Lung (tissue), 12 donors: ENCODE measurements around the gene NMUR1. TPM values are rescaled to one million over a fixed set of nuclear protein-coding genes. Genes with fewer than 3 reads are reported as not detected.

Source experiments
- ATAC-seq: fragments of 200-7000 bp; cut with Tn5 transposase; one replicate; pipeline ENCODE4 v1.9.1; 2020; ENCODE audit warnings: moderate number of reproducible peaks; ENCODE audit not compliant: insufficient read depth, low FRiP score
- DNase-seq, 3 donors: peaks; one replicate each; pipeline ENCODE4 v3.0.0-alpha.2; 2013 to 2017
- H3K27ac ChIP-seq, 2 donors: one replicate each; pipeline ENCODE4 v1.5.1; 2013; ENCODE audit warnings: mild to moderate bottlenecking in 2 of 2, moderate library complexity in 2 of 2, control low read depth in 1 of 2, inconsistent platforms in 1 of 2, low read depth in 1 of 2, low read length in 1 of 2
- H3K27me3 ChIP-seq, 3 donors: one replicate each; pipeline ENCODE4 v1.5.1; 2013; ENCODE audit warnings: low read length in 2 of 3; ENCODE audit not compliant: control insufficient read depth in 3 of 3, insufficient read depth in 3 of 3
- H3K36me3 ChIP-seq, 4 donors: one replicate each; pipeline ENCODE4 v1.5.1; 2013; ENCODE audit warnings: low read length in 4 of 4, mild to moderate bottlenecking in 1 of 4, moderate library complexity in 1 of 4; ENCODE audit not compliant: control insufficient read depth in 4 of 4, insufficient read depth in 4 of 4
- H3K4me1 ChIP-seq, 5 donors: one replicate each; pipeline ENCODE4 v1.5.1; 2013; ENCODE audit warnings: low read length in 5 of 5, mild to moderate bottlenecking in 2 of 5, moderate library complexity in 1 of 5; ENCODE audit not compliant: control insufficient read depth in 5 of 5, insufficient read depth in 5 of 5
- H3K4me3 ChIP-seq: one replicate; pipeline ENCODE4 v1.5.1; 2013; ENCODE audit warnings: mild to moderate bottlenecking, control low read depth, moderate library complexity
- H3K9ac ChIP-seq, 2 donors: one replicate each; pipeline ENCODE4 v1.5.1; 2013; ENCODE audit warnings: low read length in 2 of 2, control low read depth in 1 of 2; ENCODE audit not compliant: insufficient read depth in 1 of 2
- H3K9me3 ChIP-seq, 4 donors: one replicate each; pipeline ENCODE4 v1.5.1; 2013; ENCODE audit warnings: low read length in 3 of 4, mild to moderate bottlenecking in 1 of 4, moderate library complexity in 1 of 4; ENCODE audit not compliant: control insufficient read depth in 4 of 4, insufficient read depth in 3 of 4
- CTCF ChIP-seq: IDR thresholded peaks from 2 replicates; pipeline ENCODE4 v1.5.1; 2012; ENCODE audit warnings: mild to moderate bottlenecking; ENCODE audit errors: control extremely low read depth, extremely low read depth
- WGBS, 2 donors: extraction: QIAGEN DNeasy Blood & Tissue Kit; methylation state at CpG; one replicate each; pipeline ENCODE4 v1.1.7; 2013; 5-methylcytosine and 5-hydroxymethylcytosine counted together
- polyA plus RNA-seq, 2 donors: library from polyadenylated mRNA; stranded (reverse); fragments of 200-250 nt; gene quantifications; one replicate each; pipeline ENCODE4 v1.2.1, GENCODE V29; 2013
- total RNA-seq, 2 donors: library from RNA; depleted of rRNA in 1 of 2; stranded (reverse); fragments of >200 nt in 1 of 2; gene quantifications; one replicate each; pipeline ENCODE4 v1.2.1, GENCODE V29; 2014 to 2021
- donor health status: control.
- donor health status: control.
- donor health status: Bipolar disorder and iron deficiency.
- donor health status: healthy.
- donor health status: DM: yes; HTN: yes; CAD: no.

NMUR1 gene
- total and polyA plus RNA-seq, 4 donors: 0.65 to 1.2 (median 0.80) TPM

DNA sequence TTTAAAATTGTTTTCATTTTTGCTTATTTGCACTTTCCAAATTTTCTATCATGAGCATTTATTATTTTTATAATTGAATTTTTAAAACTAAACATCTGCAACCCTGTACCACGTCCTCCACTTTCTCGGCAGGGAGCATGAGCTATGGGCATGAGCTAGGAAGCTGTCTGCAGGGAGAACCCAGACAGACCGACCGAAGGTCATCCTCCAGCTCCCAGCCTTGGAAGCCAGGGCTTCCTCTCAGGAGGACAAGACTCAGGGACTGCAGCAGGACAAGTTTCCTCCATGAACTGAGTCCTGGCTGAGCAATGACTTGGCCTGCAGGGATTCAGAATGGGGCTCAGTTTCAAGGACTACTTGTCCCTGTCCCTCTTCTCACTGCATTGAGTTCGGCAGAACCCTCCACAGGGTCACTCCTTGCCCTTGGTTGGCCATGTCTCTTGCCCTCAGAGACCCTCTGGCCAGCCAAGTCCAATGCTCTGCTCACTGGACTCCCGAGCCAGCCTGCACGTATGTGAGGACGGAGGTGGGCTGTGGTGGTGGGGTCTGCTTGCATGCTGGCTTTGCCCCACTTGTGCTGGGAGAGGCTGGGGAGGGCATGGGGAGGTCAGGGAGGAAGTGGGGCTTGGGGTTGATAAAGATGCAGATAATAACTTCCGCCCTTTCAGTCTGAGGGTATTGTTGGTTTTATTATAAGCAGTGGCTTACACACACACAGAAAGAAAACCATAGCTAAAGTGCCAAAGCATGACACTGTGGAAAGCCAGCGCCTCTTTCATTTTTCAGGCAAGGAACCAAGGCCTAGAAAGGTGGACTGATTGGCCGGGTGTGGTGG is 6.6 kb downstream of the NMUR1 start:
- Histone ChIP-seq H3K9me3 (no peaks in the 10 kb centered on the region), H3K36me3 (no peaks in the 10 kb centered on the region), H3K27ac (peak overlapping the region in 1 of 2 donors; percentile 50), H3K4me3 (no peak overlapping the region), H3K27me3 (no peaks in the 10 kb centered on the region), H3K9ac (no peak overlapping the region), H3K4me1 (peaks cover 0 to 25% (median 0%) of the 10 kb centered on the region in 5 donors)
- TF ChIP-seq CTCF: no peak
- WGBS, 2 donors: 42 to 50% methylated on average over 11 of the region's 11 CpGs
- no peak for DNase-seq
- no peak for ATAC-seq

GRCh38 chr2:231522418-231523180 is 7.6 kb downstream of the NMUR1 start:
- no peak for DNase-seq
- ATAC-seq: no peak
- 78 to 81% methylated on average over 8 of the region's 8 CpGs for WGBS, 2 donors
- no peak overlapping the region for H3K4me3 ChIP-seq
- H3K4me1 ChIP-seq: peaks cover 0 to 18% (median 0%) of the 10 kb centered on the region in 5 donors
- TF ChIP-seq CTCF: no peak
- no peaks in the 10 kb centered on the region for H3K27me3 ChIP-seq
- no peak overlapping the region for H3K9ac ChIP-seq
- H3K9me3 ChIP-seq: no peaks in the 10 kb centered on the region
- H3K36me3 ChIP-seq: no peaks in the 10 kb centered on the region
- peak overlapping the region in 1 of 2 donors; percentile 42 for H3K27ac ChIP-seq

GRCh38 chr2:231521443-231521842 is 8.8 kb downstream of the NMUR1 start:
- no peak for ATAC-seq
- Histone ChIP-seq H3K27me3 (no peaks in the 10 kb centered on the region), H3K9ac (no peak overlapping the region), H3K9me3 (no peaks in the 10 kb centered on the region), H3K4me1 (peaks cover 0 to 17% (median 0%) of the 10 kb centered on the region in 5 donors), H3K36me3 (no peaks in the 10 kb centered on the region), H3K27ac (no peak overlapping the region), H3K4me3 (no peak overlapping the region)
- TF ChIP-seq CTCF: no peak
- no peak for DNase-seq
- 62 to 73% methylated on average over 3 of the region's 3 CpGs for WGBS, 2 donors
